Upper lobe of right lung (tissue), 1 donor: Measurements from ENCODE around the gene DAB2. TPM values are rescaled to one million over a fixed set of nuclear protein-coding genes. Genes with fewer than 3 reads are reported as not detected.

Experiments used
- ATAC-seq: fragments of 200-7000 bp; cut with Tn5 transposase; one replicate; pipeline ENCODE4 v1.9.1; 2020; ENCODE audit warnings: mild to moderate bottlenecking, moderate library complexity
- DNase-seq: peaks from one replicate; pipeline ENCODE4 v3.0.0-alpha.2; 2020
- H3K27ac ChIP-seq: fragments of 200-600 bp; one replicate; pipeline ENCODE4 v1.8.0; 2022
- H3K27me3 ChIP-seq: fragments of 200-600 bp; one replicate; pipeline ENCODE4 v1.8.0; 2022; ENCODE audit warnings: mild to moderate bottlenecking
- H3K36me3 ChIP-seq: fragments of 200-600 bp; one replicate; pipeline ENCODE4 v1.8.0; 2022
- H3K4me1 ChIP-seq: fragments of 200-600 bp; one replicate; pipeline ENCODE4 v1.8.0; 2022
- H3K4me3 ChIP-seq: fragments of 200-600 bp; one replicate; pipeline ENCODE4 v1.8.0; 2022; ENCODE audit warnings: mild to moderate bottlenecking
- H3K9me3 ChIP-seq: fragments of 200-600 bp; one replicate; pipeline ENCODE4 v1.8.0; 2022
- CTCF ChIP-seq: fragments of 200-600 bp; IDR thresholded peaks from one replicate; pipeline ENCODE4 v1.8.0; 2022; ENCODE audit warnings: antibody characterized with exemption
- intact Hi-C: fragments of 100-400 bp; cut with DNase I; formaldehyde crosslinking; loops from one replicate; pipeline ENCODE4 v1.11.0; 2022
- total RNA-seq: library from RNA; stranded (reverse); fragmentation: NEBNext Ultra II Directional; extraction: Animal tissue kit (Norgen Biotek cat#: 25700); gene quantifications from one replicate; pipeline ENCODE4 v1.2.1, GENCODE V29; 2021
- donor health status: DM: no; HTN: yes; CAD: no; lungs with severe emphysema.

The DAB2 gene
- total RNA-seq, 1 donor from 2014 or later, result 145 TPM

DNA sequence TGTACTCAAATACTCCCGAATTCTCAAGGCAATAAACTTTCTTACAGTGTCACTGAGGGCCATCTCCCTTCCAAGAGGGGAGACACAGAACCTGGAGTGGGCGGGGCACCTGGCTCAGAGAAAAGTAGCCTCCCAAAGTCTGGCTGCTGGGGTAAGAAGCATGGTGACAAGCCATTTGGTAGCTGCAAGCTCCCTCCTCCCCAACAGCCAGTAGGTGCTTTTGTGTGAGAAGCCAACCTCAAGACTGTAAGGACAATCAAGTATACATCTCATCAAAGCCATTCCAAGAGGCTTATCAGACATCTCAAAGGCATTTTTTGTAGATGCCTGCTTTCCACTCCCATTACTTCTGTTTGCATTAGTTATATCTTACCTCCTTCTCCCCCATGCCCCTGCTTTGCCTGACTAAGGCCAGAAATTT lies 1.4 kb downstream of the DAB2 start:
- intact Hi-C loops, result no loop called here
- Histone ChIP-seq H3K36me3 (no peaks in the 10 kb centered on the region), H3K4me1 (peaks cover 62% of the 10 kb centered on the region), H3K9me3 (no peaks in the 10 kb centered on the region), H3K27me3 (no peaks in the 10 kb centered on the region), H3K27ac (peak overlapping the region; percentile 84), H3K4me3 (peak overlapping the region; percentile 69)
- DNase-seq (no peak), ATAC-seq (no peak)
- TF ChIP-seq CTCF, result no peak

GRCh38 chr5:39422728-39423285 lies 2.0 kb downstream of the DAB2 start:
- Histone ChIP-seq H3K27me3 (no peaks in the 10 kb centered on the region), H3K36me3 (no peaks in the 10 kb centered on the region), H3K9me3 (no peaks in the 10 kb centered on the region), H3K27ac (peak overlapping the region; percentile 84), H3K4me1 (peaks cover 68% of the 10 kb centered on the region), H3K4me3 (peak overlapping the region; percentile 69)
- ATAC-seq, result no peak
- TF ChIP-seq CTCF, result no peak
- intact Hi-C loops, result no loop called here
- DNase-seq, result no peak

- DNase-seq (no peak), ATAC-seq (no peak)
- peak overlapping the region; percentile 69 for H3K4me3 ChIP-seq
- H3K36me3 ChIP-seq, result peaks cover 4% of the 10 kb centered on the region
- H3K9me3 ChIP-seq, result no peaks in the 10 kb centered on the region
- no peaks in the 10 kb centered on the region for H3K27me3 ChIP-seq
- TF ChIP-seq CTCF, result no peak
- H3K4me1 ChIP-seq, result peaks cover 66% of the 10 kb centered on the region
- H3K27ac ChIP-seq, result peak overlapping the region; percentile 84
- intact Hi-C loops, result no loop called here
Observed at GRCh38 chr5:39422036-39422606, 2.7 kb downstream of the DAB2 start.

DNA sequence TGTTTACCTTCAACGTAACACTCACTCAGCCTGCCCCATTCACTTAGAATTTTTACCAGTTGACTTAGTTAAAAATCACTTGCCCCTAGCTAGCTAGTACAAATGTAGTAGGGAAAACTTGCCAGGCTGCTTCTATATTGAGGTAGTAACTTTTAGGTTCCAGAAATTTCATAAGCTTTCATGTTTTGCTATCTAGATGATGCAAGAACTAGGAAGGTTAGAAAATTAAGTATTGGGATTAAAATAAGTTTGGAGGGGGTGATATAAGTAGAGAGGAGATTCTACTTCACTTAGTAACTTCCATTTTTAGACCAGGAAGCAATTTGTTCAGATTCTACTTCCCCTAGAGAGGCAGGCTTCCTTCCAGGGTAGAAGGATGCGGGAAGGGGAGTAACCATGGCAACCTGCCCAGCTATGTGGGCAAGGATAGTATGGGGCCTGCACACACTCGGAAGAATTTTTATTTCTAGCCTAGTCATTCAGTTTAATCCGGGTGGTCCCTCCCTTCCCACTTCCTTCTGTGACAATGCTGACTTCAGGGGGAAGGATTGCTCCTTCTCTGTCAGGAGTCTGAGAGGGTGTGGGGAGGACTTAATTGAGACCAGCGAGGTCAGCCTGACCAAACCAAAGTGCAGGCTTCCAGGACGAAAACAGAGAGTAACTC lies 4.2 kb downstream of the DAB2 start:
- peaks cover 65% of the 10 kb centered on the region for H3K4me1 ChIP-seq
- intact Hi-C loops, result no loop called here

DNA sequence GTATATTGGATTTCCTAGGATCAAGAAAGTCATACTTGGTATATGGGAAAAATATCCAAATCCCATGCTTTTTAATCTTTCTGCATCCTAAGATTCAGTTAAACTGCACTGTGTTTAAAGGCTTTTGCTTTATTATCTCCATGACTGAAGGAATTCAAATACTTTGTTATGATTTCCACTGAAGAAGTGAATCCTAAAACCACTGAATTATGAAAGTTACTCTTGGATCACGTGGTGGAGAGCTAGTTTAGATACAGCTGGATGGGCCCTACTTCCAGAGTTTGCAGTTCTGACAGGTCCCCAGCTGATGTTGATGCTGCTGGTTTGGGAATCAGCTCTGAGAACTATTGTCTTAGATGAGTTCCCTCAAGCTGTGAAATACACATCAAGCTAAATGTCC lies 5.0 kb downstream of the DAB2 start:
- Histone ChIP-seq H3K36me3 (peaks cover 5% of the 10 kb centered on the region), H3K4me1 (peaks cover 65% of the 10 kb centered on the region), H3K27ac (peak overlapping the region; percentile 84), H3K4me3 (no peak overlapping the region), H3K27me3 (no peaks in the 10 kb centered on the region), H3K9me3 (no peaks in the 10 kb centered on the region)
- ATAC-seq (no peak), DNase-seq (no peak)
- TF ChIP-seq CTCF, result no peak
- intact Hi-C loops, result no loop called here

More for the DNA sequence above, 4.2 kb downstream of the DAB2 start:
- ATAC-seq (peak; percentile 54), DNase-seq (no peak)
- Histone ChIP-seq H3K4me3 (peak overlapping the region; percentile 69), H3K9me3 (no peaks in the 10 kb centered on the region), H3K27ac (peak overlapping the region; percentile 84), H3K36me3 (peaks cover 5% of the 10 kb centered on the region), H3K27me3 (no peaks in the 10 kb centered on the region)
- TF ChIP-seq CTCF, result no peak
